Lung (tissue), 12 donors: ENCODE results near the gene ATG2B. TPM values are rescaled to one million over a fixed set of nuclear protein-coding genes. Genes with fewer than 3 reads are reported as not detected.

Source experiments
- ATAC-seq: fragments of 200-7000 bp; cut with Tn5 transposase; one replicate; pipeline ENCODE4 v1.9.1; 2020; ENCODE audit warnings: moderate number of reproducible peaks; ENCODE audit not compliant: insufficient read depth, low FRiP score
- DNase-seq, 3 donors: peaks; one replicate each; pipeline ENCODE4 v3.0.0-alpha.2; 2013 to 2017
- H3K27ac ChIP-seq, 2 donors: one replicate each; pipeline ENCODE4 v1.5.1; 2013; ENCODE audit warnings: mild to moderate bottlenecking in 2 of 2, moderate library complexity in 2 of 2, control low read depth in 1 of 2, inconsistent platforms in 1 of 2, low read depth in 1 of 2, low read length in 1 of 2
- H3K27me3 ChIP-seq, 3 donors: one replicate each; pipeline ENCODE4 v1.5.1; 2013; ENCODE audit warnings: low read length in 2 of 3; ENCODE audit not compliant: control insufficient read depth in 3 of 3, insufficient read depth in 3 of 3
- H3K36me3 ChIP-seq, 4 donors: one replicate each; pipeline ENCODE4 v1.5.1; 2013; ENCODE audit warnings: low read length in 4 of 4, mild to moderate bottlenecking in 1 of 4, moderate library complexity in 1 of 4; ENCODE audit not compliant: control insufficient read depth in 4 of 4, insufficient read depth in 4 of 4
- H3K4me1 ChIP-seq, 5 donors: one replicate each; pipeline ENCODE4 v1.5.1; 2013; ENCODE audit warnings: low read length in 5 of 5, mild to moderate bottlenecking in 2 of 5, moderate library complexity in 1 of 5; ENCODE audit not compliant: control insufficient read depth in 5 of 5, insufficient read depth in 5 of 5
- H3K4me3 ChIP-seq: one replicate; pipeline ENCODE4 v1.5.1; 2013; ENCODE audit warnings: mild to moderate bottlenecking, control low read depth, moderate library complexity
- H3K9ac ChIP-seq, 2 donors: one replicate each; pipeline ENCODE4 v1.5.1; 2013; ENCODE audit warnings: low read length in 2 of 2, control low read depth in 1 of 2; ENCODE audit not compliant: insufficient read depth in 1 of 2
- H3K9me3 ChIP-seq, 4 donors: one replicate each; pipeline ENCODE4 v1.5.1; 2013; ENCODE audit warnings: low read length in 3 of 4, mild to moderate bottlenecking in 1 of 4, moderate library complexity in 1 of 4; ENCODE audit not compliant: control insufficient read depth in 4 of 4, insufficient read depth in 3 of 4
- WGBS, 2 donors: extraction: QIAGEN DNeasy Blood & Tissue Kit; methylation state at CpG; one replicate each; pipeline ENCODE4 v1.1.7; 2013; 5-methylcytosine and 5-hydroxymethylcytosine counted together
- polyA plus RNA-seq, 2 donors: library from polyadenylated mRNA; stranded (reverse); fragments of 200-250 nt; gene quantifications; one replicate each; pipeline ENCODE4 v1.2.1, GENCODE V29; 2013
- total RNA-seq, 2 donors: library from RNA; depleted of rRNA in 1 of 2; stranded (reverse); fragments of >200 nt in 1 of 2; gene quantifications; one replicate each; pipeline ENCODE4 v1.2.1, GENCODE V29; 2014 to 2021
- TF ChIP-seq, protein P1 (sequence below): IDR thresholded peaks from 2 replicates; pipeline ENCODE4 v1.5.1; 2012; ENCODE audit warnings: mild to moderate bottlenecking; ENCODE audit errors: control extremely low read depth, extremely low read depth
- donor health status: control.
- donor health status: control.
- donor health status: Bipolar disorder and iron deficiency.
- donor health status: healthy.
- donor health status: DM: yes; HTN: yes; CAD: no.

Gene ATG2B
- total and polyA plus RNA-seq, 4 donors = 3.6 to 64.3 (median 13.2) TPM

DNA sequence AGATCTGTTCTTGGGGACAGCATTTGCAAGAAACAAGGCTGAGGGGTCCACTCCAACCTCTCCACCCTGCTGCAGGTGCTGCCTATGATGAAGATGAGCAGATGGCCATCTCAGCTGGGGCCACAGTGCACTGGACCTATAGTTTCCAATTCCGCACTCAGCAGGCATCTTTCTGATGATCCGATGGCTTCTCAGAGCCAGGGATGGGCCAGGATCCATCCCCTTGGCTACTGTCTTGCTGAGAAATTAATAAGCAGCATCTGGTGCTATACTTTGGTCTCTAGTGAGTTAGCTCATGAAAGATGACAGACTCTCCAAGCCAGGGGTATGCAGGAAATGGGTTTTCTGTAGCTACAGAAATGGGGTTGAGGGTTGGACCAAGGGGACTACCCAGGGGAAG, 125.5 kb downstream of the ATG2B start:
- no peaks in the 10 kb centered on the region for H3K27me3 ChIP-seq
- DNase-seq = no peak
- peaks cover 0 to 8% (median 0%) of the 10 kb centered on the region in 5 donors for H3K4me1 ChIP-seq
- peaks cover 0 to 4% (median 0%) of the 10 kb centered on the region in 4 donors for H3K9me3 ChIP-seq
- H3K9ac ChIP-seq = no peak overlapping the region
- TF ChIP-seq, protein P1, sequence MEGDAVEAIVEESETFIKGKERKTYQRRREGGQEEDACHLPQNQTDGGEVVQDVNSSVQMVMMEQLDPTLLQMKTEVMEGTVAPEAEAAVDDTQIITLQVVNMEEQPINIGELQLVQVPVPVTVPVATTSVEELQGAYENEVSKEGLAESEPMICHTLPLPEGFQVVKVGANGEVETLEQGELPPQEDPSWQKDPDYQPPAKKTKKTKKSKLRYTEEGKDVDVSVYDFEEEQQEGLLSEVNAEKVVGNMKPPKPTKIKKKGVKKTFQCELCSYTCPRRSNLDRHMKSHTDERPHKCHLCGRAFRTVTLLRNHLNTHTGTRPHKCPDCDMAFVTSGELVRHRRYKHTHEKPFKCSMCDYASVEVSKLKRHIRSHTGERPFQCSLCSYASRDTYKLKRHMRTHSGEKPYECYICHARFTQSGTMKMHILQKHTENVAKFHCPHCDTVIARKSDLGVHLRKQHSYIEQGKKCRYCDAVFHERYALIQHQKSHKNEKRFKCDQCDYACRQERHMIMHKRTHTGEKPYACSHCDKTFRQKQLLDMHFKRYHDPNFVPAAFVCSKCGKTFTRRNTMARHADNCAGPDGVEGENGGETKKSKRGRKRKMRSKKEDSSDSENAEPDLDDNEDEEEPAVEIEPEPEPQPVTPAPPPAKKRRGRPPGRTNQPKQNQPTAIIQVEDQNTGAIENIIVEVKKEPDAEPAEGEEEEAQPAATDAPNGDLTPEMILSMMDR = no peak
- H3K36me3 ChIP-seq = no peaks in the 10 kb centered on the region
- WGBS, 2 donors = 96 to 97% methylated on average over 2 of the region's 2 CpGs
- no peak for ATAC-seq
- H3K4me3 ChIP-seq = no peak overlapping the region
- H3K27ac ChIP-seq = no peak overlapping the region

DNA sequence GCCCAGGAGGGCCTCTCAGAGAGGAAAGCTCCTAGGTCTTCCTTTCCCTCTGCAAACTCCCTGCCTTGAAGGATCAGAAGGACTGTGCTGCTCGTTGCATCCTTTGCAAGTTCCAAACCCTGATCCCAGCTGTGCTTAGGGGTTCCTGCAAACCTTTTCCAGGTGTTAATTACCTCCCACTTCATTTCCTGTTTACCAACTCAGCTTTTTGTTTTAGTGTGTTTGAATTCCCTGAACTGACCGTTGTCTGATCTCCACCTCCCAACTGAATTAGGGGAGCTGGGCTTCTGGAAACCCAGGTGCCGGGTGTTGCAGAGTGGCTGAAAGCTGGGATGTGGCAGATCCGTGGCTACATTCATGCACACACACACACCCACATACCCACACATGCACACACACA, 127.7 kb downstream of the ATG2B start:
- Histone ChIP-seq H3K27ac (no peak overlapping the region), H3K36me3 (no peaks in the 10 kb centered on the region), H3K27me3 (no peaks in the 10 kb centered on the region), H3K9me3 (no peaks in the 10 kb centered on the region), H3K4me3 (no peak overlapping the region), H3K9ac (no peak overlapping the region), H3K4me1 (peaks cover 0 to 16% (median 0%) of the 10 kb centered on the region in 5 donors)
- TF ChIP-seq, protein P1 = no peak
- no peak for ATAC-seq
- no peak for DNase-seq
- WGBS, 2 donors = 62 to 73% methylated on average over 4 of the region's 4 CpGs

DNA sequence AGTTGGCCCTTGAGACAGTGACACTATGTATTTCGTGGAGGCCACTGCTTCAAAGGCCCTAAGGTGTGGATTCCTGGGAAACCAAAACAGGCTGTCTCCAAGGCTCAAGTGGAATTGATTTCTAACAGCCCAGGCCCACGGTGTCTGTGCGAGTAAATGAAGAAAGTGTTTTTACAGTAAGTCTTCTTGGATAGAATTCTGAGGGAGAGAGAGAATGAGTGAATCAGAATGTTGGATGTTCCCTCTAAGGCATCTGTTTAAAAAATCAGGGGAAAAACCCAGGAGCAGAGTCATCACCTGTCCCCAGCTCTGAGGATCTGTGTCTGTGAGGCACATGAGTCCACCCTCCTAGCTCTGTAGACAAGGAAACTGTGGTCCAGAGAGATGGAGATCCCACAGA, 129.5 kb downstream of the ATG2B start:
- no peak overlapping the region for H3K9ac ChIP-seq
- H3K4me3 ChIP-seq = no peak overlapping the region
- TF ChIP-seq, protein P1 = no peak
- DNase-seq (no peak), ATAC-seq (no peak)
- no peak overlapping the region for H3K27ac ChIP-seq
- WGBS, 2 donors = 79 to 81% methylated on average over 3 of the region's 3 CpGs
- H3K36me3 ChIP-seq = no peaks in the 10 kb centered on the region
- peaks cover 0 to 16% (median 0%) of the 10 kb centered on the region in 5 donors for H3K4me1 ChIP-seq
- no peaks in the 10 kb centered on the region for H3K27me3 ChIP-seq
- H3K9me3 ChIP-seq = peaks cover 0 to 3% (median 0%) of the 10 kb centered on the region in 4 donors

DNA sequence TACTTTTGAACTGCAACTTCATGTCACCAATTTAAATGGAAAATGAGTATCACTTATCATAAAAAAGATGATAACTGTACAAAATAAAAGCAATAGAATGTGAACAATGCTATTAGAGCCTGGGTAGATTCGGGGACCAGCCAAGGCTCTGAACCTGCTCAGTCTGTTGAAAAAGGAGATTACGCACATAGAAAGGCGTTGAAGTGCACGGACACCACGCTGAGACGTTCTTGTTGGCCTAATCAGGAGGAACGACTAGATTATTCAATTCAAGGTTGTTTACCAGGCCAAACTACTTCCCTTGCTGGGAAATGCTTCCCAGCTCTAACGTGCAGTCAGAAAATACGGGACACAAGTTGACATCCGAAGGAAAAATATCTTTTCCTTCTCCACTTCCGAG, 130.6 kb downstream of the ATG2B start:
- 87 to 89% methylated on average over 11 of the region's 11 CpGs for WGBS, 2 donors
- peaks cover 0 to 16% (median 0%) of the 10 kb centered on the region in 5 donors for H3K4me1 ChIP-seq
- DNase-seq (no peak), ATAC-seq (no peak)
- no peak overlapping the region for H3K27ac ChIP-seq
- H3K4me3 ChIP-seq = no peak overlapping the region
- no peaks in the 10 kb centered on the region for H3K27me3 ChIP-seq
- no peaks in the 10 kb centered on the region for H3K36me3 ChIP-seq
- H3K9me3 ChIP-seq = peaks cover 0 to 6% (median 2%) of the 10 kb centered on the region in 4 donors
- TF ChIP-seq, protein P1 = no peak
- no peak overlapping the region for H3K9ac ChIP-seq
